ENCODE measurements around the gene GFOD1. TPM values are rescaled to one million over a fixed set of nuclear protein-coding genes. Genes with fewer than 3 reads are reported as not detected.

The GFOD1 gene
- total and polyA plus RNA-seq, 10 of the 15 experiments (the other 5 are each of a cell fraction or from before 2014, with no cell fraction given): 6.5 to 41.4 (median 16.0) TPM

DNA sequence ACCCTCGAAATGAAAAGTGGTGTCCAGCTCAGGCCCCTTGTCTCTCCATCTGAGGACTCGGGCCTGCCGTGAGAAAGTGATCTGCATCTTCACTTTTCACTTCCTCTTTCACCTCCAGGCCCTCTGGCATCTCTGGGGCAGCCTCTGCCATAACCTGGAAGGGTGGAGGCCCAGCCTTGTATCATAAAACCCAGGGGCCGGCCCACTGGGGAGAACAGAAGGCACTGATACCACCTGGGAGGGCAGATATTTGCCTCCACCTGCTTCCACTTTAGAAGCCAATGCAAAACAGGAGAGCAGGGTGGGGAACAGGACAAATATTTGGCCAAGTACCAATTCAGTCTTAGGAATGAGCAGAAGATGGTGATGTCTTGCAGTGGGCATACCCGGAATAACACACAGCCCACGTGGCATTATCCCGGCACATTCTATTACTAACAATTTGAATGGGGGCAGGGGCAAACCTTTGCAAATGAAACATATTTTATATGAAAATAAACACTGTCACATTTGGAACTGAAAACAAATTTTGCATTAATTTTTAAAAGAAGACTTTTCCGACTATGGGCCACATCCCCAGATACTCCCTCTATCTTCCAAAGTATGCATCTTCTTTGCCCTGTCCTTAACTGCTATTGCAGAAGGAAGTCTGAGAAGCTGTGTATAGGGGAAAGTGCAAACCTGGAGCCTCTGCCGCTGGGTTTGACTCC is 89.9 kb downstream of the GFOD1 start (continued):
- peak; percentile 78 for TF ChIP-seq IKZF1 (conservative IDR thresholded peaks at IDR 0.05)
- no peak for TF ChIP-seq PAX8 (IDR thresholded peaks at IDR 0.05)
- TF ChIP-seq PAX5 (IDR thresholded peaks at IDR 0.05; ENCODE audit: borderline replicate concordance, low read depth, low read length): no peak
- TF ChIP-seq CREM (IDR thresholded peaks at IDR 0.05; ENCODE audit: low read depth): peak; percentile 55; the same call in 1 of the 2 replicates
- no peak for TF ChIP-seq MYC (IDR thresholded peaks at IDR 0.05; ENCODE audit: insufficient read depth, insufficient read length, insufficient replicate concordance, low read length, severe bottlenecking)
- TF ChIP-seq, protein P1, sequence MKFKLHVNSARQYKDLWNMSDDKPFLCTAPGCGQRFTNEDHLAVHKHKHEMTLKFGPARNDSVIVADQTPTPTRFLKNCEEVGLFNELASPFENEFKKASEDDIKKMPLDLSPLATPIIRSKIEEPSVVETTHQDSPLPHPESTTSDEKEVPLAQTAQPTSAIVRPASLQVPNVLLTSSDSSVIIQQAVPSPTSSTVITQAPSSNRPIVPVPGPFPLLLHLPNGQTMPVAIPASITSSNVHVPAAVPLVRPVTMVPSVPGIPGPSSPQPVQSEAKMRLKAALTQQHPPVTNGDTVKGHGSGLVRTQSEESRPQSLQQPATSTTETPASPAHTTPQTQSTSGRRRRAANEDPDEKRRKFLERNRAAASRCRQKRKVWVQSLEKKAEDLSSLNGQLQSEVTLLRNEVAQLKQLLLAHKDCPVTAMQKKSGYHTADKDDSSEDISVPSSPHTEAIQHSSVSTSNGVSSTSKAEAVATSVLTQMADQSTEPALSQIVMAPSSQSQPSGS (IDR thresholded peaks at IDR 0.05; ENCODE audit: low read length): 0 out of 2 replicates have a peak, but pooled peaks have one; percentile 33
- 0 out of 2 replicates have a peak, but pooled peaks have one; percentile 11 for TF ChIP-seq ZBED1 (IDR thresholded peaks at IDR 0.05; ENCODE audit: borderline replicate concordance)
- no peak for TF ChIP-seq ATF7 (IDR thresholded peaks at IDR 0.05; ENCODE audit: low read depth)
- TF ChIP-seq RBBP5 (conservative IDR thresholded peaks at IDR 0.05): no peak
- no peak for TF ChIP-seq YY1 (IDR thresholded peaks at IDR 0.05; ENCODE audit: low read depth, low read length)
- no peak for TF ChIP-seq TCF7 (IDR thresholded peaks at IDR 0.05; ENCODE audit: borderline replicate concordance)
- no peak for TF ChIP-seq SUZ12 (IDR thresholded peaks at IDR 0.05; ENCODE audit: unreplicated experiment)
- no peak for TF ChIP-seq MXI1 (IDR thresholded peaks at IDR 0.05; ENCODE audit: low read depth, low read length)
- no peak for TF ChIP-seq NFYA (IDR thresholded peaks at IDR 0.05; ENCODE audit: borderline replicate concordance, low read depth, low read length)
- TF ChIP-seq, protein P2, sequence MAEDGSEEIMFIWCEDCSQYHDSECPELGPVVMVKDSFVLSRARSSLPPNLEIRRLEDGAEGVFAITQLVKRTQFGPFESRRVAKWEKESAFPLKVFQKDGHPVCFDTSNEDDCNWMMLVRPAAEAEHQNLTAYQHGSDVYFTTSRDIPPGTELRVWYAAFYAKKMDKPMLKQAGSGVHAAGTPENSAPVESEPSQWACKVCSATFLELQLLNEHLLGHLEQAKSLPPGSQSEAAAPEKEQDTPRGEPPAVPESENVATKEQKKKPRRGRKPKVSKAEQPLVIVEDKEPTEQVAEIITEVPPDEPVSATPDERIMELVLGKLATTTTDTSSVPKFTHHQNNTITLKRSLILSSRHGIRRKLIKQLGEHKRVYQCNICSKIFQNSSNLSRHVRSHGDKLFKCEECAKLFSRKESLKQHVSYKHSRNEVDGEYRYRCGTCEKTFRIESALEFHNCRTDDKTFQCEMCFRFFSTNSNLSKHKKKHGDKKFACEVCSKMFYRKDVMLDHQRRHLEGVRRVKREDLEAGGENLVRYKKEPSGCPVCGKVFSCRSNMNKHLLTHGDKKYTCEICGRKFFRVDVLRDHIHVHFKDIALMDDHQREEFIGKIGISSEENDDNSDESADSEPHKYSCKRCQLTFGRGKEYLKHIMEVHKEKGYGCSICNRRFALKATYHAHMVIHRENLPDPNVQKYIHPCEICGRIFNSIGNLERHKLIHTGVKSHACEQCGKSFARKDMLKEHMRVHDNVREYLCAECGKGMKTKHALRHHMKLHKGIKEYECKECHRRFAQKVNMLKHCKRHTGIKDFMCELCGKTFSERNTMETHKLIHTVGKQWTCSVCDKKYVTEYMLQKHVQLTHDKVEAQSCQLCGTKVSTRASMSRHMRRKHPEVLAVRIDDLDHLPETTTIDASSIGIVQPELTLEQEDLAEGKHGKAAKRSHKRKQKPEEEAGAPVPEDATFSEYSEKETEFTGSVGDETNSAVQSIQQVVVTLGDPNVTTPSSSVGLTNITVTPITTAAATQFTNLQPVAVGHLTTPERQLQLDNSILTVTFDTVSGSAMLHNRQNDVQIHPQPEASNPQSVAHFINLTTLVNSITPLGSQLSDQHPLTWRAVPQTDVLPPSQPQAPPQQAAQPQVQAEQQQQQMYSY (CRISPR knock-in tag; IDR thresholded peaks at IDR 0.05): no peak
- TF ChIP-seq, protein P3, sequence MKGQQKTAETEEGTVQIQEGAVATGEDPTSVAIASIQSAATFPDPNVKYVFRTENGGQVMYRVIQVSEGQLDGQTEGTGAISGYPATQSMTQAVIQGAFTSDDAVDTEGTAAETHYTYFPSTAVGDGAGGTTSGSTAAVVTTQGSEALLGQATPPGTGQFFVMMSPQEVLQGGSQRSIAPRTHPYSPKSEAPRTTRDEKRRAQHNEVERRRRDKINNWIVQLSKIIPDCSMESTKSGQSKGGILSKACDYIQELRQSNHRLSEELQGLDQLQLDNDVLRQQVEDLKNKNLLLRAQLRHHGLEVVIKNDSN (IDR thresholded peaks at IDR 0.05; ENCODE audit: borderline replicate concordance, extremely low read length, insufficient read depth, low read depth, low read length): no peak
- 0 out of 2 replicates have a peak, but pooled peaks have one; percentile 20 for TF ChIP-seq NFIC (IDR thresholded peaks at IDR 0.05; ENCODE audit: low read depth, low read length)
- no peak for TF ChIP-seq FOS (IDR thresholded peaks at IDR 0.05; ENCODE audit: borderline replicate concordance, extremely low read depth, insufficient read length)
- TF ChIP-seq SUPT20H (IDR thresholded peaks at IDR 0.05; ENCODE audit: borderline replicate concordance, control insufficient read depth, low read depth, low read length): no peak
- peak; percentile 36; the same call in 1 of the 2 replicates for TF ChIP-seq NBN (IDR thresholded peaks at IDR 0.05)
- TF ChIP-seq MEF2B (IDR thresholded peaks at IDR 0.05; ENCODE audit: partially characterized antibody, poor library complexity, severe bottlenecking): peak; percentile 74
- TF ChIP-seq CHD2 (IDR thresholded peaks at IDR 0.05; ENCODE audit: borderline replicate concordance, low read depth, low read length): no peak
- TF ChIP-seq, protein P4, sequence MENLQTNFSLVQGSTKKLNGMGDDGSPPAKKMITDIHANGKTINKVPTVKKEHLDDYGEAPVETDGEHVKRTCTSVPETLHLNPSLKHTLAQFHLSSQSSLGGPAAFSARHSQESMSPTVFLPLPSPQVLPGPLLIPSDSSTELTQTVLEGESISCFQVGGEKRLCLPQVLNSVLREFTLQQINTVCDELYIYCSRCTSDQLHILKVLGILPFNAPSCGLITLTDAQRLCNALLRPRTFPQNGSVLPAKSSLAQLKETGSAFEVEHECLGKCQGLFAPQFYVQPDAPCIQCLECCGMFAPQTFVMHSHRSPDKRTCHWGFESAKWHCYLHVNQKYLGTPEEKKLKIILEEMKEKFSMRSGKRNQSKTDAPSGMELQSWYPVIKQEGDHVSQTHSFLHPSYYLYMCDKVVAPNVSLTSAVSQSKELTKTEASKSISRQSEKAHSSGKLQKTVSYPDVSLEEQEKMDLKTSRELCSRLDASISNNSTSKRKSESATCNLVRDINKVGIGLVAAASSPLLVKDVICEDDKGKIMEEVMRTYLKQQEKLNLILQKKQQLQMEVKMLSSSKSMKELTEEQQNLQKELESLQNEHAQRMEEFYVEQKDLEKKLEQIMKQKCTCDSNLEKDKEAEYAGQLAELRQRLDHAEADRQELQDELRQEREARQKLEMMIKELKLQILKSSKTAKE (IDR thresholded peaks at IDR 0.05; ENCODE audit: low read depth, poor library complexity, severe bottlenecking): no peak

All from GM12878 (cell line).